Spleen (tissue), 11 donors: ENCODE results near the gene MYO3A. TPM values are rescaled to one million over a fixed set of nuclear protein-coding genes. Genes with fewer than 3 reads are reported as not detected.
A peak's percentile ranks its signal among the peaks of the same experiment; 100 is the strongest.

Experiments used
- DNase-seq: peaks from one replicate; pipeline ENCODE4 v3.0.0-alpha.2; 2020
- H3K27ac ChIP-seq, 8 donors: fragments of 200-600 bp; sonication (generic) in 7 of 8; 1 replicate in 4 of 8; 2 replicates in 4 of 8; pipeline versions ENCODE4 v1.5.0 to v1.8.0; 2016 to 2021; ENCODE audit warnings: inconsistent platforms in 4 of 8, mild to moderate bottlenecking in 4 of 8, moderate library complexity in 1 of 8
- H3K27me3 ChIP-seq, 7 donors: fragments of 200-600 bp; sonication (generic) in 6 of 7; replicated peaks in 1 of 7; 1 replicate in 4 of 7; 2 replicates in 3 of 7; pipeline versions ENCODE4 v1.5.0 to v1.8.0; 2016 to 2021; ENCODE audit warnings: inconsistent platforms in 3 of 7, mild to moderate bottlenecking in 1 of 7
- H3K36me3 ChIP-seq, 6 donors: fragments of 200-600 bp; sonication (generic) in 5 of 6; 1 replicate in 4 of 6; 2 replicates in 2 of 6; pipeline versions ENCODE4 v1.5.0 to v1.8.0; 2016 to 2021; ENCODE audit warnings: inconsistent platforms in 2 of 6
- H3K4me1 ChIP-seq, 6 donors: fragments of 200-600 bp; sonication (generic) in 5 of 6; 1 replicate in 3 of 6; 2 replicates in 3 of 6; pipeline versions ENCODE4 v1.5.0 to v1.8.0; 2016 to 2021; ENCODE audit warnings: inconsistent platforms in 3 of 6
- H3K4me3 ChIP-seq, 8 donors: fragments of 200-600 bp; sonication (generic) in 7 of 8; 1 replicate in 4 of 8; 2 replicates in 4 of 8; pipeline versions ENCODE4 v1.5.0 to v1.8.0; 2016 to 2021; ENCODE audit warnings: inconsistent platforms in 4 of 8, mild to moderate bottlenecking in 4 of 8, moderate library complexity in 2 of 8
- H3K9me3 ChIP-seq, 8 donors: fragments of 200-600 bp; sonication (generic) in 7 of 8; 1 replicate in 4 of 8; 2 replicates in 4 of 8; pipeline versions ENCODE4 v1.5.0 to v1.8.0; 2016 to 2021; ENCODE audit warnings: inconsistent platforms in 4 of 8
- CTCF ChIP-seq, 11 experiments: fragments of 200-600 bp in 7 of 11; fragments of 450-650 bp in 4 of 11; sonication (generic) in 4 of 11; IDR thresholded peaks in 8 of 11; conservative IDR thresholded peaks in 3 of 11; 1 replicate in 7 of 11; 2 replicates in 4 of 11; pipeline versions ENCODE4 v1.4.0 to v1.8.0; 2016 to 2021; ENCODE audit warnings: antibody characterized with exemption in 11 of 11, inconsistent platforms in 4 of 11, mild to moderate bottlenecking in 1 of 11
- POLR2A ChIP-seq, 3 donors: fragments of 450-650 bp; IDR thresholded peaks; one replicate each; pipeline ENCODE4 v1.5.1; 2017; ENCODE audit warnings: antibody characterized with exemption in 3 of 3, mild to moderate bottlenecking in 1 of 3
- POLR2AphosphoS5 ChIP-seq, 3 donors: sonication (generic); formaldehyde crosslinking; IDR thresholded peaks; one replicate each; pipeline ENCODE4 v1.5.1; 2017; ENCODE audit warnings: antibody characterized with exemption in 3 of 3
- WGBS, 5 donors: extraction: QIAGEN DNeasy Blood & Tissue Kit in 3 of 5; methylation state at CpG; one replicate each; pipeline versions ENCODE4 v1.1.5 to v1.1.7; 2013 to 2018; 5-methylcytosine and 5-hydroxymethylcytosine counted together
- intact Hi-C: fragments of 100-400 bp; cut with DNase I; formaldehyde crosslinking; loops from one replicate; pipeline ENCODE4 v1.15.0; 2023; ENCODE audit warnings: low total_unique reads
- polyA plus RNA-seq, 3 donors: library from polyadenylated mRNA; stranded (reverse); fragments of 200-250 nt; gene quantifications; one replicate each; pipeline ENCODE4 v1.2.1, GENCODE V29; 2013
- total RNA-seq, 7 donors: library from RNA; depleted of rRNA in 3 of 7; stranded (reverse); fragments of >200 nt in 3 of 7; fragmentation: NEBNext Ultra II Directional in 4 of 7; extraction: Animal tissue kit (Norgen Biotek cat#: 25700) in 4 of 7; gene quantifications; one replicate each; pipeline versions ENCODE4 v1.1.0 to v1.2.1, GENCODE V29; 2016 to 2021
- donor health status: healthy with polysubstance abuse.
- donor health status: DM: no; HTN: no; CAD: no; lungs with moderate emphysema.
- donor health status: DM: no; HTN: no; CAD: no.
- donor health status: Bipolar disorder and iron deficiency.
- donor health status: healthy.
- donor health status: DM: no; HTN: no; CAD: no.
- donor health status: DM: yes; HTN: yes; CAD: no.

Gene MYO3A
- total and polyA plus RNA-seq, 10 donors: 0.09 to 1.3 (median 0.34) TPM; not detected in 1

GRCh38 chr10:26213157-26213800, 279.2 kb downstream of the MYO3A start:
- peaks cover 19 to 100% (median 83%) of the 10 kb centered on the region in 7 donors for H3K27me3 ChIP-seq
- no peaks in the 10 kb centered on the region for H3K9me3 ChIP-seq
- H3K4me3 ChIP-seq: no peak overlapping the region
- no peaks in the 10 kb centered on the region for H3K36me3 ChIP-seq
- no peak overlapping the region for H3K27ac ChIP-seq
- intact Hi-C loops: no loop called here
- WGBS, 5 donors: 19 to 32% (median 24%) methylated on average over 11 of the region's 11 CpGs
- TF ChIP-seq CTCF (IDR thresholded peaks at IDR 0.05 in 8 of 11, conservative IDR thresholded peaks at IDR 0.05 in 3 of 11): no peak
- no peak for TF ChIP-seq POLR2A (IDR thresholded peaks at IDR 0.05)
- no peak for TF ChIP-seq POLR2AphosphoS5 (IDR thresholded peaks at IDR 0.05)
- H3K4me1 ChIP-seq: peaks cover 19 to 39% (median 37%) of the 10 kb centered on the region in 6 donors
- DNase-seq: no peak

GRCh38 chr10:26214004-26214403, 280.0 kb downstream of the MYO3A start:
- Histone ChIP-seq H3K9me3 (no peaks in the 10 kb centered on the region), H3K4me1 (peaks cover 19 to 43% (median 37%) of the 10 kb centered on the region in 6 donors), H3K4me3 (no peak overlapping the region), H3K27me3 (peaks cover 19 to 100% (median 88%) of the 10 kb centered on the region in 7 donors), H3K27ac (no peak overlapping the region), H3K36me3 (no peaks in the 10 kb centered on the region)
- intact Hi-C loops: no loop called here
- no peak for DNase-seq
- 4 to 12% (median 8%) methylated on average over 7 of the region's 7 CpGs for WGBS, 5 donors
- TF ChIP-seq CTCF (IDR thresholded peaks at IDR 0.05 in 8 of 11, conservative IDR thresholded peaks at IDR 0.05 in 3 of 11) (no peak), POLR2AphosphoS5 (IDR thresholded peaks at IDR 0.05) (no peak), POLR2A (IDR thresholded peaks at IDR 0.05) (no peak)

- Histone ChIP-seq H3K4me3 (peak overlapping the region in 6 of 8 donors; percentile 6 to 51 (median 20)), H3K27ac (no peak overlapping the region), H3K9me3 (no peaks in the 10 kb centered on the region), H3K36me3 (no peaks in the 10 kb centered on the region), H3K4me1 (peaks cover 19 to 43% (median 37%) of the 10 kb centered on the region in 6 donors), H3K27me3 (peaks cover 19 to 100% (median 92%) of the 10 kb centered on the region in 7 donors)
- 2 to 4% (median 3%) methylated on average over 23 to 34 of the region's 34 CpGs for WGBS, 5 donors
- intact Hi-C loops: no loop called here
- no peak for DNase-seq
- TF ChIP-seq CTCF (IDR thresholded peaks at IDR 0.05 in 8 of 11, conservative IDR thresholded peaks at IDR 0.05 in 3 of 11) (no peak), POLR2AphosphoS5 (IDR thresholded peaks at IDR 0.05) (no peak), POLR2A (IDR thresholded peaks at IDR 0.05) (no peak)
These were observed 280.7 kb downstream of the MYO3A start for GRCh38 chr10:26214551-26215395.
